Keratinocyte (primary cell): ENCODE measurements around the gene OPHN1.

Experiments used
- CTCF ChIP-seq, 3 experiments: IDR thresholded peaks in 1 of 3; conservative IDR thresholded peaks in 1 of 3; optimal IDR thresholded peaks in 1 of 3; 2 replicates in 2 of 3; 3 replicates in 1 of 3; pipeline versions ENCODE3 to v1.5.1; 2011; ENCODE audit warnings: low read length in 3 of 3, mild to moderate bottlenecking in 3 of 3, moderate library complexity in 2 of 3, control low read depth in 1 of 3, inconsistent platforms in 1 of 3; ENCODE audit not compliant: insufficient read depth in 2 of 3; ENCODE audit errors: extremely low read depth in 1 of 3
- EZH2 ChIP-seq: IDR thresholded peaks from one replicate; pipeline ENCODE4 v1.6.1; 2012; ENCODE audit warnings: inconsistent platforms, mild to moderate bottlenecking, low read length, moderate library complexity

GRCh38 chrX:68372665-68373064, 60.6 kb downstream of the OPHN1 start:
- TF ChIP-seq CTCF (optimal IDR thresholded peaks at IDR 0.05 in 1 of 3, IDR thresholded peaks at IDR 0.05 in 1 of 3, conservative IDR thresholded peaks at IDR 0.05 in 1 of 3; ENCODE audit: extremely low read depth in 1 of 3, insufficient read depth in 2 of 3, low read length in 3 of 3) (no peak), EZH2 (no peak)
